ENCODE results near the gene FBXW2.
A peak's percentile ranks its signal among the peaks of the same experiment; 100 is the strongest.

Gene FBXW2

GRCh38 chr9:120832807-120833206, 39.6 kb upstream of the FBXW2 start:
- Histone ChIP-seq H3K27me3 (replicated peaks) (no peaks in the 10 kb centered on the region), H3K27ac (no peak overlapping the region), H3K36me3 (replicated peaks) (peaks cover 47% of the 10 kb centered on the region), H3K4me3 (ENCODE audit: low read depth, low read length) (no peak overlapping the region)
- no peak for TF ChIP-seq CTCF (IDR thresholded peaks at IDR 0.05; ENCODE audit: low read depth, low read length, missing control alignments)
- DNase-seq, result no peak
- in situ Hi-C loops (cut with HindIII; ENCODE audit: low pct_ligation_motif_present, low sequenced_read_pairs), result no loop called here

GRCh38 chr9:120830865-120831264, 37.6 kb upstream of the FBXW2 start:
- Histone ChIP-seq H3K27me3 (replicated peaks) (no peaks in the 10 kb centered on the region), H3K27ac (no peak overlapping the region), H3K4me3 (ENCODE audit: low read depth, low read length) (no peak overlapping the region), H3K36me3 (replicated peaks) (peaks cover 52% of the 10 kb centered on the region)
- no peak for TF ChIP-seq CTCF (IDR thresholded peaks at IDR 0.05; ENCODE audit: low read depth, low read length, missing control alignments)
- DNase-seq, result no peak
- in situ Hi-C loops (cut with HindIII; ENCODE audit: low pct_ligation_motif_present, low sequenced_read_pairs), result no loop called here

- Histone ChIP-seq H3K36me3 (replicated peaks) (peaks cover 49% of the 10 kb centered on the region), H3K27me3 (replicated peaks) (no peaks in the 10 kb centered on the region), H3K4me3 (ENCODE audit: low read depth, low read length) (no peak overlapping the region), H3K27ac (no peak overlapping the region)
- in situ Hi-C loops (cut with HindIII; ENCODE audit: low pct_ligation_motif_present, low sequenced_read_pairs), result no loop called here
- DNase-seq, result peak; percentile 24
- TF ChIP-seq CTCF (IDR thresholded peaks at IDR 0.05; ENCODE audit: low read depth, low read length, missing control alignments), result no peak
Observed at GRCh38 chr9:120830151-120830550, 36.9 kb upstream of the FBXW2 start.

GRCh38 chr9:120829650-120830049, 36.4 kb upstream of the FBXW2 start:
- Histone ChIP-seq H3K36me3 (replicated peaks) (peaks cover 45% of the 10 kb centered on the region), H3K27me3 (replicated peaks) (no peaks in the 10 kb centered on the region), H3K27ac (no peak overlapping the region), H3K4me3 (ENCODE audit: low read depth, low read length) (no peak overlapping the region)
- no peak for TF ChIP-seq CTCF (IDR thresholded peaks at IDR 0.05; ENCODE audit: low read depth, low read length, missing control alignments)
- DNase-seq, result no peak
- in situ Hi-C loops (cut with HindIII; ENCODE audit: low pct_ligation_motif_present, low sequenced_read_pairs), result no loop called here

GRCh38 chr9:120820095-120820494, 26.9 kb upstream of the FBXW2 start:
- TF ChIP-seq CTCF (IDR thresholded peaks at IDR 0.05; ENCODE audit: low read depth, low read length, missing control alignments), result no peak
- H3K36me3 ChIP-seq (replicated peaks), result peaks cover 50% of the 10 kb centered on the region
- H3K27ac ChIP-seq, result no peak overlapping the region
- H3K27me3 ChIP-seq (replicated peaks), result no peaks in the 10 kb centered on the region
- DNase-seq, result no peak
- H3K4me3 ChIP-seq (ENCODE audit: low read depth, low read length), result no peak overlapping the region
- in situ Hi-C loops (cut with HindIII; ENCODE audit: low pct_ligation_motif_present, low sequenced_read_pairs), result no loop called here

GRCh38 chr9:120818595-120818994, 25.4 kb upstream of the FBXW2 start:
- no peak for DNase-seq
- in situ Hi-C loops (cut with HindIII; ENCODE audit: low pct_ligation_motif_present, low sequenced_read_pairs), result no loop called here
- no peak for TF ChIP-seq CTCF (IDR thresholded peaks at IDR 0.05; ENCODE audit: low read depth, low read length, missing control alignments)
- no peaks in the 10 kb centered on the region for H3K27me3 ChIP-seq (replicated peaks)
- H3K36me3 ChIP-seq (replicated peaks), result peaks cover 42% of the 10 kb centered on the region
- H3K27ac ChIP-seq, result no peak overlapping the region
- no peak overlapping the region for H3K4me3 ChIP-seq (ENCODE audit: low read depth, low read length)

Measured in brain microvascular endothelial cell (primary cell).